HG03066 (cell line): ENCODE results near the gene DAD1.
"Not testable (repeated sequence)": the region's sequence is repeated elsewhere in the genome, so short reads cannot be mapped to it uniquely, and the experiment has no call there.

Experiments used
- ATAC-seq: cut with Tn5 transposase; IDR thresholded peaks from one replicate; pipeline ENCODE4 v1.9.1; 2021; ENCODE audit warnings: low read depth; ENCODE audit not compliant: unreplicated experiment

DAD1 gene

GRCh38 chr14:22599349-22599748 lies 10.3 kb upstream of the DAD1 start:
- no peak for ATAC-seq

- ATAC-seq, result no peak
Measured at GRCh38 chr14:22598896-22599244, 9.8 kb upstream of the DAD1 start.

GRCh38 chr14:22598099-22598895 lies 9.3 kb upstream of the DAD1 start, which contains the start of gene ABHD4:
Gene ABHD4 (plus strand): TSS chr14:22598300. CDS start chr14:22598307, 7 bp downstream.
- ATAC-seq, result peak; percentile 73

- ATAC-seq, result peak; percentile 24
Measured at GRCh38 chr14:22597771-22598098, 8.7 kb upstream of the DAD1 start.

GRCh38 chr14:22597265-22597664 lies 8.2 kb upstream of the DAD1 start:
- ATAC-seq, result no peak

- no peak for ATAC-seq
Measured at GRCh38 chr14:22596354-22596879, 7.4 kb upstream of the DAD1 start.

- no peak for ATAC-seq
Measured at GRCh38 chr14:22594156-22594716, 5.2 kb upstream of the DAD1 start.

- no peak for ATAC-seq
Measured at GRCh38 chr14:22593601-22594000, 4.6 kb upstream of the DAD1 start.

- no peak for ATAC-seq
Measured at GRCh38 chr14:22593189-22593588, 4.2 kb upstream of the DAD1 start.

GRCh38 chr14:22588526-22589095 lies 413 bp downstream of the DAD1 start:
- no peak for ATAC-seq

- not testable (repeated sequence) for ATAC-seq
Measured at GRCh38 chr14:22587677-22588422, 1.2 kb downstream of the DAD1 start.

GRCh38 chr14:22587247-22587646 lies 1.8 kb downstream of the DAD1 start:
- no peak for ATAC-seq

GRCh38 chr14:22583994-22584393 lies 5.0 kb downstream of the DAD1 start:
- ATAC-seq, result no peak

GRCh38 chr14:22580625-22581024 lies 8.4 kb downstream of the DAD1 start:
- no peak for ATAC-seq

GRCh38 chr14:22579881-22580280 lies 9.1 kb downstream of the DAD1 start:
- ATAC-seq, result no peak

GRCh38 chr14:22579236-22579635 lies 9.8 kb downstream of the DAD1 start:
- no peak for ATAC-seq

GRCh38 chr14:22577334-22577908 lies 11.6 kb downstream of the DAD1 start:
- no peak for ATAC-seq

- no peak for ATAC-seq
Measured at GRCh38 chr14:22573804-22574203, 15.2 kb downstream of the DAD1 start.

GRCh38 chr14:22572562-22573058 lies 16.4 kb downstream of the DAD1 start:
- ATAC-seq, result no peak

- peak; percentile 60 for ATAC-seq
Measured at GRCh38 chr14:22570132-22570949, 18.7 kb downstream of the DAD1 start.
